IgD-negative memory B cell (primary cell): ENCODE measurements around the gene ST8SIA6. TPM values are rescaled to one million over a fixed set of nuclear protein-coding genes. Genes with fewer than 3 reads are reported as not detected.

Source experiments
- H3K27ac Mint-ChIP-seq, 3 donors: one replicate each; pipeline ENCODE4 v1.8.0; 2020 to 2022; ENCODE audit warnings: mild to moderate bottlenecking in 3 of 3, mixed read lengths in 3 of 3, moderate library complexity in 1 of 3
- H3K27me3 Mint-ChIP-seq: one replicate; pipeline ENCODE4 v1.8.0; 2021; ENCODE audit warnings: mixed read lengths
- H3K36me3 Mint-ChIP-seq: one replicate; pipeline ENCODE4 v1.8.0; 2020; ENCODE audit warnings: mild to moderate bottlenecking, mixed read lengths
- H3K4me1 Mint-ChIP-seq, 3 donors: one replicate each; pipeline ENCODE4 v1.8.0; 2020 to 2022; ENCODE audit warnings: mixed read lengths in 3 of 3, mild to moderate bottlenecking in 1 of 3
- H3K4me3 Mint-ChIP-seq, 4 donors: one replicate each; pipeline ENCODE4 v1.8.0; 2020 to 2022; ENCODE audit warnings: mild to moderate bottlenecking in 4 of 4, mixed read lengths in 4 of 4, moderate library complexity in 3 of 4
- H3K9me3 Mint-ChIP-seq, 3 donors: one replicate each; pipeline ENCODE4 v1.8.0; 2020 to 2021; ENCODE audit warnings: mixed read lengths in 3 of 3, mild to moderate bottlenecking in 1 of 3
- polyA plus RNA-seq: library from polyadenylated mRNA; unstranded; fragments of 300-500 nt; fragmentation: Illumina TruSeq; gene quantifications from one replicate; pipeline ENCODE4 v1.2.3, GENCODE V29; 2021

The ST8SIA6 gene
- polyA plus RNA-seq, 1 donor from 2014 or later, result not detected

DNA sequence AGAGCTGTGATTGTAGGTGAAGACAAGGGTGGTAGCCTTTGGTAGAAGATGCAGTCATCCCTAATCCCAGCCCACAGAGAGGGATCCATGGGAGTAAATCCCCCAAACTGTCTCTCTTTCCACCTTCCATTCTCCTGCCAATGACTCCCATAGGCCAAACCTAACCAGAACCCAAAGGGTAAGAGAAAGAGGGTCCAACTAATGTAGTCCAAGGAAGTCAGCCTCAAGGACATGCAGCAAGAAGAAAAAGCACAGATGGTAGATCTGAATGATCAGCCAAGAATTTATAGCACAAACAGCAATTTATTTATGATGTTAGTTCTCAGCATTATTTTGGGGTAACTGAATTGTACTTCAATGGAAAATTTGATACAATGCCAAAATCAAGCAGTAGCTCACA is 87.7 kb downstream of the ST8SIA6 start:
- Mint-ChIP-seq H3K36me3 (no peaks in the 10 kb centered on the region), H3K4me3 (no peak overlapping the region), H3K9me3 (peaks cover 4 to 8% (median 5%) of the 10 kb centered on the region in 3 donors), H3K27me3 (peaks cover 4% of the 10 kb centered on the region), H3K27ac (no peak overlapping the region), H3K4me1 (no peaks in the 10 kb centered on the region)

DNA sequence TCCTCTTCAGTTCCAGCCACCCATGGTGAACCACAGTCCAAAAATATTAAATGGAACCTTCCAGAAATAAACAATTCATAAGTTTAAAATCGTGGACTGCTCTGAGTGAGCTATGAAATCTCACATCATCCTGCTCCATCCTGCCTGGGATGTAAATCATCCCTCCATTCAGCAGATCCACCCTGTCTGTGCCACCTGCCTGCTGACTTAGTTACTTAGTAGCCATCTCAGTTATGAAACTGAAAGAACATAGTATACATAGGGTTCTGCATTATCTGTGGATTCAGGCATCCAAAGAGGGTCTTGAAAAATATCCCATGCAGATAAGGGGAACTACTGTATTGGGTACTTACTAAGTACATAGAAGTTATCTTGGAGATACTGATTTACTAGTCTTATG is 89.0 kb downstream of the ST8SIA6 start:
- Mint-ChIP-seq H3K4me1 (no peaks in the 10 kb centered on the region), H3K36me3 (no peaks in the 10 kb centered on the region), H3K9me3 (peaks cover 5 to 8% (median 5%) of the 10 kb centered on the region in 3 donors), H3K4me3 (no peak overlapping the region), H3K27ac (no peak overlapping the region), H3K27me3 (peaks cover 8% of the 10 kb centered on the region)

GRCh38 chr10:17358461-17358860 is 95.9 kb downstream of the ST8SIA6 start:
- H3K4me1 Mint-ChIP-seq, result peaks cover 0 to 2% (median 0%) of the 10 kb centered on the region in 3 donors
- H3K4me3 Mint-ChIP-seq, result no peak overlapping the region
- H3K36me3 Mint-ChIP-seq, result peaks cover 3% of the 10 kb centered on the region
- H3K27me3 Mint-ChIP-seq, result peaks cover 8% of the 10 kb centered on the region
- H3K27ac Mint-ChIP-seq, result no peak overlapping the region
- peaks cover 0 to 3% (median 2%) of the 10 kb centered on the region in 3 donors for H3K9me3 Mint-ChIP-seq

- Mint-ChIP-seq H3K4me1 (peaks cover 0 to 2% (median 0%) of the 10 kb centered on the region in 3 donors), H3K27ac (no peak overlapping the region), H3K9me3 (peaks cover 0 to 3% (median 2%) of the 10 kb centered on the region in 3 donors), H3K27me3 (peaks cover 8% of the 10 kb centered on the region), H3K4me3 (no peak overlapping the region), H3K36me3 (peaks cover 3% of the 10 kb centered on the region)
These were observed 96.6 kb downstream of the ST8SIA6 start for GRCh38 chr10:17357781-17358180.

GRCh38 chr10:17356820-17357219 is 97.6 kb downstream of the ST8SIA6 start:
- Mint-ChIP-seq H3K4me3 (no peak overlapping the region), H3K9me3 (peaks cover 0 to 2% (median 1%) of the 10 kb centered on the region in 3 donors), H3K27ac (no peak overlapping the region), H3K36me3 (peaks cover 3% of the 10 kb centered on the region), H3K27me3 (peaks cover 10% of the 10 kb centered on the region), H3K4me1 (peaks cover 0 to 2% (median 0%) of the 10 kb centered on the region in 3 donors)

- peaks cover 5% of the 10 kb centered on the region for H3K27me3 Mint-ChIP-seq
- peaks cover 0 to 2% (median 0%) of the 10 kb centered on the region in 3 donors for H3K4me1 Mint-ChIP-seq
- H3K27ac Mint-ChIP-seq, result no peak overlapping the region
- no peak overlapping the region for H3K4me3 Mint-ChIP-seq
- H3K36me3 Mint-ChIP-seq, result peaks cover 3% of the 10 kb centered on the region
- H3K9me3 Mint-ChIP-seq, result peaks cover 2 to 9% (median 4%) of the 10 kb centered on the region in 3 donors
These were observed 99.6 kb downstream of the ST8SIA6 start for GRCh38 chr10:17354781-17355180.

DNA sequence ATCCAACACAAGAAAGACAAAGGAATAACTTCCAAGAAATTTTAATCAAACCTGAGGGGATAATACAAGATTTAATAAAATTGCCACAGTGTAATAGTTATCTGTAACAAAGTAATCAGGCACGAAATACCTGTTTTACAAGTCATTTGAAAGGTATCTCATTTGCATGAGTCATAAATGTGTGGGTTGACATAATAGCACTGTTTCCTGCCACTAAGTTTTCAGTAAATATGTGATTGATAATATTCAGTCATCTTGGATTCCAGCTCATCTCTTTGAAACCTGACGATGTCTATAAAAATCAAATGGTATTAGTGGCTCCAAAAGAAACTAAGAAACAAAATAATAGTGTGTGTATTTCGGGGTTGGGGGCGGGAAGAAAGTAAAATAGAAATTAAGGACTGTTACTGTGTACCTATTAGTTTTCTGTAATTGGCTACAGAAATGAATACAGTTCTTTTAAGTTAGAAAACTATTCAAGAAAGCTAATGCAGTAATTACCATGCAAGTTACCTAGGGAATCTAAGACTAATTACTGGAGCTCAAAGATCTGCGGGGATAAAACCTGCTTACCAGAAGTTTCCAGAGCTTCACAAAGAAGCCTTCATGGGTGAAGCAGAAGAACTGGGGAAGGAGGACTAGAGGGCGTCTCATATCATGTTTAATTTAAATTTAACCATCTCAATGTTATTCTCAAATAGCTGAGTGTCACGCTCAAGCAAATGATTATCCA is 100.7 kb downstream of the ST8SIA6 start:
- H3K9me3 Mint-ChIP-seq, result peaks cover 2 to 9% (median 4%) of the 10 kb centered on the region in 3 donors
- H3K27me3 Mint-ChIP-seq, result peaks cover 5% of the 10 kb centered on the region
- H3K36me3 Mint-ChIP-seq, result peaks cover 3% of the 10 kb centered on the region
- H3K4me1 Mint-ChIP-seq, result peaks cover 0 to 2% (median 0%) of the 10 kb centered on the region in 3 donors
- no peak overlapping the region for H3K27ac Mint-ChIP-seq
- H3K4me3 Mint-ChIP-seq, result no peak overlapping the region

DNA sequence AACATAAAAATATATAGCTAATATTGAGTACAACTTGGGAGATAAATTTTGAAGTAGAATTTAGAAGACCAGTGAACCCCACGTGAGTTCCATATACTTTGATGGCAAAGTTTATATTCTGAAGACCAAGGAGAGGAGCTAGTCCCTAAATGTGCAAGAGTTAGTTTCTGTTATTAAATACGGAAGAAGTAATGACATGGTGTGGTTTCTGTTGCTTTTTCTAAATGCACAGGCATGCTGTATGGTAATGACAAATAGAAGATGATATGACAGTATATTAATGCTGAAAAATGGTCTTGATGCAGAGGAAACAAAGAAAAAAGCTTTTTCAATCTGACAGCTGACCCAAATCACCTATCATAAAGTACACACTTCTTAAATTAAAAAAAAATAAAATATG is 101.8 kb downstream of the ST8SIA6 start:
- Mint-ChIP-seq H3K9me3 (peaks cover 2 to 9% (median 4%) of the 10 kb centered on the region in 3 donors), H3K4me3 (no peak overlapping the region), H3K36me3 (peaks cover 1% of the 10 kb centered on the region), H3K27ac (no peak overlapping the region), H3K4me1 (no peaks in the 10 kb centered on the region), H3K27me3 (peaks cover 1% of the 10 kb centered on the region)

- Mint-ChIP-seq H3K27ac (no peak overlapping the region), H3K9me3 (peaks cover 4 to 9% (median 5%) of the 10 kb centered on the region in 3 donors), H3K36me3 (peaks cover 1% of the 10 kb centered on the region), H3K27me3 (peaks cover 1% of the 10 kb centered on the region), H3K4me1 (no peaks in the 10 kb centered on the region), H3K4me3 (no peak overlapping the region)
These were observed 102.9 kb downstream of the ST8SIA6 start for GRCh38 chr10:17351506-17351905.

GRCh38 chr10:17349717-17350116 is 104.7 kb downstream of the ST8SIA6 start:
- H3K4me1 Mint-ChIP-seq, result no peaks in the 10 kb centered on the region
- peaks cover 2 to 9% (median 4%) of the 10 kb centered on the region in 3 donors for H3K9me3 Mint-ChIP-seq
- no peaks in the 10 kb centered on the region for H3K36me3 Mint-ChIP-seq
- peaks cover 5% of the 10 kb centered on the region for H3K27me3 Mint-ChIP-seq
- H3K4me3 Mint-ChIP-seq, result no peak overlapping the region
- no peak overlapping the region for H3K27ac Mint-ChIP-seq

DNA sequence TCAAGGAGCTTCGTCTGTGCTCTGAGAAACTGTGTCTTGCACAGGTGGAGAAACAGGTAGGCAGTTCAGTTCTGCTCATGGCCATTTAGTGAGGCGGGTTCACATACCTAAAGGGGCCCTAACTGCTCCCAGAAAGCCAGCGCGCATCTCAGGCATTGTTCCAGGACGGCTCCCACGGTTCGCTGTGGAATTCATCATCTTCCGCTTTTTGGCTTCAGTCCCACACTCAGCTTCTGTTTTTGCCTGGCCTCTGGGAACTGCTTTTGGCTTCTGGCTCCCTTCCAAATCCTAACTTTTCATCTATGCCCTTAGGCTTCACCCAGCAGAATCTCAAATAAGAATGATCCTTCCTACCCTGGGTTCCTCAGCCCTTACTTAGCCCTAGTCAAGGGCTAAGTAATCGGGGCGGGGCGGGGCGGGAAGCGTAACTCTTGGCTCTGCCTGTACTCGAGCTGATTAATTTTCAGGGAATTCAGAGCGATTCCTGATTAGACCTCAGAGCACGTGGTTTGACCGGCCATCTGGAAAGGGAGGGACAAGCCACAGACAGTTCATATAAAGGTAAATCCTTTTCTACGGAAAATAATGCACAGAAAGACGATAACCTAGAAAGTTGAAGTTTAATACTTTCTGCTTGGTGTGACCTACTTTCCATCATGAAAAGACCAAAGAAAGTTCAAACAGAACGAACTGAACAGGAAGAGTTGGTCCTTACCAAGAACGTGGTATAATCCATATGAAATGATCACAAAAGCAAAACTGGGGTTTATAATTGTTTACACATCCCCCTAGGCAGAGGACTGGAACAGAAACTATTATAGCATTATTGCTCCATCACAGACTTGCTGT is 105.7 kb downstream of the ST8SIA6 start:
- Mint-ChIP-seq H3K36me3 (no peaks in the 10 kb centered on the region), H3K4me3 (no peak overlapping the region), H3K4me1 (no peaks in the 10 kb centered on the region), H3K27me3 (peaks cover 5% of the 10 kb centered on the region), H3K9me3 (peaks cover 2 to 9% (median 4%) of the 10 kb centered on the region in 3 donors), H3K27ac (no peak overlapping the region)

- Mint-ChIP-seq H3K9me3 (peaks cover 2 to 9% (median 4%) of the 10 kb centered on the region in 3 donors), H3K4me1 (no peaks in the 10 kb centered on the region), H3K27me3 (peaks cover 5% of the 10 kb centered on the region), H3K27ac (no peak overlapping the region), H3K36me3 (no peaks in the 10 kb centered on the region), H3K4me3 (no peak overlapping the region)
These were observed 106.3 kb downstream of the ST8SIA6 start for GRCh38 chr10:17348011-17348500.

DNA sequence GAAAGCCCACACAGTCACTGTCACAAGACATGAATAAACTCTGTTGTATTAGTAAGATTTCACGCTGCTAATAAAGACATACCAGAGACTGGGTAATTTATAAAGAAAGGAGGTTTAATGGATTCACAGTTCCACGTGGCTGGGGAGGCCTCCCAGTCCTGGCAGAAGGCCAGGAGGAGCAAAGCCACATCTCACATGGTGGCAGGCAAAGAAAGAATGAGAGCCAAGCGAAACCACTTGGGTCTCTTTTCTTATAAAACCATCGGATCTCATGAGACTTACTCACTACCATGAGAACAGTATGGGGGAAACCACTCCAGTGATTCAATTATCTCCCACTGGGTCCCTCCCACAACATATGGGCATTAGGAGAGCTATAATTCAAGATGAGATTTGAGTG is 110.2 kb downstream of the ST8SIA6 start:
- Mint-ChIP-seq H3K27me3 (peaks cover 6% of the 10 kb centered on the region), H3K9me3 (peaks cover 6 to 14% (median 9%) of the 10 kb centered on the region in 3 donors)

DNA sequence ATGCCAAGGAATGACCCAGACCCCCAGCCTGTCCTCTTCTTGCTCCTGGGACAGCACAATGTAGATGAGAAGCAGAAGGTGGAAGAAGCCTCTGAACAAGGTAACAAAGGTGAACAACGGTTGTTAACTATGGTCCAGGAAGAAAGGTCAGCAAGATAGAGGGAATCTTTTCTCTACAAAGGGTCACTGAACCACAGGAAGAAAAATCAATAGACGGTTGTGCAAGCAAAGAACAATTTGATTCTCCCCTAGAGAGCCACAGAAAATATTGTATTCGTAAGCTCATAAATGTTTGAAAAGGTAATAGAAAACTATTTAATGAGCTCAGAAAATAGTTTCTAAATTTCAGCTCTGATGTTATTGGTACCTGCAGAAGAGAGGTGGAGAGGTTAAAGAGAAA is 111.3 kb downstream of the ST8SIA6 start:
- no peaks in the 10 kb centered on the region for H3K36me3 Mint-ChIP-seq
- peaks cover 6 to 14% (median 9%) of the 10 kb centered on the region in 3 donors for H3K9me3 Mint-ChIP-seq
- no peak overlapping the region for H3K4me3 Mint-ChIP-seq
- H3K27ac Mint-ChIP-seq, result no peak overlapping the region
- no peaks in the 10 kb centered on the region for H3K4me1 Mint-ChIP-seq
- peaks cover 6% of the 10 kb centered on the region for H3K27me3 Mint-ChIP-seq

More for the DNA sequence above, 110.2 kb downstream of the ST8SIA6 start:
- Mint-ChIP-seq H3K4me1 (no peaks in the 10 kb centered on the region), H3K4me3 (no peak overlapping the region), H3K27ac (no peak overlapping the region), H3K36me3 (no peaks in the 10 kb centered on the region)
